SH-SY5Y (cell line): Measurements from ENCODE around the gene MAP2.

Experiments
- GATA2 ChIP-seq: IDR thresholded peaks from 2 replicates; pipeline ENCODE4 v1.6.1; 2011; ENCODE audit warnings: mild to moderate bottlenecking, low read depth, low read length
- GATA3 ChIP-seq: IDR thresholded peaks from 2 replicates; pipeline ENCODE4 v1.6.1; 2011; ENCODE audit warnings: low read depth, mild to moderate bottlenecking, low read length, moderate library complexity

- no peak for TF ChIP-seq GATA3
- TF ChIP-seq GATA2 = no peak; the same call in 1 of the 2 replicates
Observed at GRCh38 chr2:209661286-209661894, 237.5 kb downstream of the MAP2 start.
